ENCODE results near the gene SEMA5A.

- no peak for TF ChIP-seq CTCF (IDR thresholded peaks at IDR 0.05)
- TF ChIP-seq EZH2 (IDR thresholded peaks at IDR 0.05; ENCODE audit: borderline replicate concordance, insufficient read depth, low read depth, low read length, poor library complexity, severe bottlenecking) = no peak
Observed at GRCh38 chr5:9156282-9156681, 389.6 kb downstream of the SEMA5A start.

All from B cell (primary cell).